Anterior cingulate cortex (tissue), 58 donors: ENCODE data around the gene NHERF2.

ENCODE experiments used
- DNase-seq, 58 donors: peaks; one replicate each; lab custom pipeline; 2025; lab: John Stamatoyannopoulos, UW

NHERF2 gene

DNA sequence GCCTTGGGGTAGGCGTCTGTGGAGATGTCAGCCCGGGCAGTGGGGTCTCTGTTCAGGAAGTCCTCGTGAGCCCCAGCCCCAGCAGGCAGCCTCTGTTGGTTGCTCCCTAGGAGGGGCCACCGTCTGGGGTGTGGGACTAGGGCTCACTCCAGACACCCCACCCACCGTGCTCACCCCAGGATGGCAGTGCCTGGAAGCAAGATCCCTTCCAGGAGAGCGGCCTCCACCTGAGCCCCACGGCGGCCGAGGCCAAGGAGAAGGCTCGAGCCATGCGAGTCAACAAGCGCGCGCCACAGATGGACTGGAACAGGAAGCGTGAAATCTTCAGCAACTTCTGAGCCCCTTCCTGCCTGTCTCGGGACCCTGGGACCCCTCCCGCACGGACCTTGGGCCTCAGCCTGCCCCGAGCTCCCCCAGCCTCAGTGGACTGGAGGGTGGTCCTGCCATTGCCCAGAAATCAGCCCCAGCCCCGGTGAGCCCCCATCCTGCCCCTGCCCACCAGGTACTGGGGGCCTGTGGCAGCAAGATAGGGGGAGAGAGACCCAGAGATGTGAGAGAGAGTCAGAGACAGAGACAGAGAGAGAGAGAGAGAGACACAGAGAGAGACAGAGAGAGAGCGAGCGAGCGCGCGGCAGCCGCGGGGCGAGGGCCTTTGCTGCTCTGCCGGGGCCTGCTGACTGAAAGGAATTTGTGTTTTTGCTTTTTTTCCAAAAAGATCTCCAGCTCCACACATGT, 11.1 kb downstream of the NHERF2 start:
- DNase-seq, result no peak

DNA sequence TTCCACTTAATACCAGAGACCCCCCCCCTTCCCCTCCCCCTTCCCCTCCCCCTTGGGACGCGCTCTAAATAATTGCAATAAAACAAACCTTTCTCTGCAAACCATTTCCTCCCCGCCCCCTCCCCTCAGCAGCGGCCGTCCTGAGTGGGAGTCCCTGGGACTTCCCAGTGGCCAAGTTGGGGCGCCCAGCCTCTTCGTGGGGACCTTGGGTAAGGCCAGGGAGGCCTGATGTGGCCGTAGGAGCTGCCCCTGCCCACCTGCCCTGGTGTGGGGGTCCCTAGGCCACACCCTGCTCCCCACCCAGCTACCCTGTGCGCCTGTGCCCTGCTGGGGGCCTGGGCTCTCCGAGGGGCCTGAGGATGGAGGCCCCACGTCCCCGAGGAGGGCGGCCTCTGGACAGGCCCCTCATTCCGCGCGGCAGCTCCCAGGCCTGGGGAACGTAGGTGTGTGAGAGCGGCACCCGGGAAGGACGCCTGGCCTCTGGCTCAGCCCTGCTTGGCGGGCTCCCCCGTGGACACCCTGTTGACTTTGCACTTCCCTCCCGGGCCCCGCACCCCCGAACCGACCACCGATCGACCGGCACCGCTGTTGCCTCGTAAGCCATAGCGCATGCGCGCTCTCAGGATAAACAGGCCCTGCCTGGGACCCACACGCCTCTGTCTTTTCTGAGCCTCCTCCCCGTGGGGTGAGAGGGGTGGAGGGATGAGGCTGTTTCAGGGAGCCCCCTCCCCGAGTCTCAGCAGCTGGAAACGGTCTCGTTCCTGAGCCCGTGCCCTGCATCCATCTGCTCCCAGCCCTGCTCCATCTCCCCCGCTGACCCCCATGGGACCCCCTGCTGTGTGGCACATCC, 11.9 kb downstream of the NHERF2 start:
- no peak for DNase-seq

DNA sequence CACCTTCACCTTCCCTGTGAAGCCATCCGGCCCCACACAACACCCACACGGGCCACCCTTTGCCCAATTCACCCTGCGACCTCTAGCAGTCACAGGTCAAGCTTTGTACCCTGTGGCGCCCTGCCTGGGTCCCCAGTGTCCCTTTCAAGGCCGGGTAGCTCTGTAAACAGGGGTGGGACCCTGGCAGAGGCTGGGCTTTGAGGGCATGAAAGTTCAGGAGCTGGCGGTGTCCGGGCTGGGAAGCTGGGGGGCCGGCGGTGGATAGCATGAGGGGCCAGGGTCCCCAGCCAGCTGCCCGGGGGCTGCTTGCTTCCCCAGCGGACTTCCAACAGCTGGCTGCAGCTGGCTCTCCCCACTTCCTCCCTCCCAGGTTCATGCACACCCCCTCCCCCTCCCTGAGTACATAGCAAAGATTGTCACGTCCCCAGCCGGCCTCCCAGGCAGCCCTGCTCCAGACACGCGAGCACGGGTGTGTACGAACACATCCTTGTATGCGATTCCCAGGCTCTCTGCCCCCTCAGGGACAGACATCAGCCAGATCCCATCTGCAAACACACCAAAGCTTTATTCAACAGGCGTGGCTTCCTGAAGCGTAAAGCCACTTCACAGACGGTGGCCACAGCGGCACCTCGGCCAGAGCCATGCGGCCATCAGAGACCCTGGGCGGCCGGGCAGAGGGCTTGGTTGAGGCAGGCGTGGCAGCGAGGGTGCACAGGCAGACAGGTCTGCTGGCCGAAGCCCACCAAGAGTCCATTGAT, 12.8 kb downstream of the NHERF2 start:
- peak in 2 of 58 donors; percentile 11 to 14 for DNase-seq

GRCh38 chr16:2040041-2040786, 13.5 kb downstream of the NHERF2 start:
- no peak for DNase-seq

GRCh38 chr16:2040787-2041522, 14.3 kb downstream of the NHERF2 start:
- DNase-seq, result no peak

- no peak for DNase-seq
Observed at GRCh38 chr16:2042171-2042985, 15.7 kb downstream of the NHERF2 start.

- no peak for DNase-seq
Observed at GRCh38 chr16:2042986-2043666, 16.4 kb downstream of the NHERF2 start.

GRCh38 chr16:2043667-2044451, 17.2 kb downstream of the NHERF2 start:
- peak in 29 of 58 donors; percentile 6 to 70 (median 32) for DNase-seq

- no peak for DNase-seq
Observed at GRCh38 chr16:2044541-2044940, 17.8 kb downstream of the NHERF2 start.

- no peak for DNase-seq
Observed at GRCh38 chr16:2045965-2046892, 19.5 kb downstream of the NHERF2 start.

DNA sequence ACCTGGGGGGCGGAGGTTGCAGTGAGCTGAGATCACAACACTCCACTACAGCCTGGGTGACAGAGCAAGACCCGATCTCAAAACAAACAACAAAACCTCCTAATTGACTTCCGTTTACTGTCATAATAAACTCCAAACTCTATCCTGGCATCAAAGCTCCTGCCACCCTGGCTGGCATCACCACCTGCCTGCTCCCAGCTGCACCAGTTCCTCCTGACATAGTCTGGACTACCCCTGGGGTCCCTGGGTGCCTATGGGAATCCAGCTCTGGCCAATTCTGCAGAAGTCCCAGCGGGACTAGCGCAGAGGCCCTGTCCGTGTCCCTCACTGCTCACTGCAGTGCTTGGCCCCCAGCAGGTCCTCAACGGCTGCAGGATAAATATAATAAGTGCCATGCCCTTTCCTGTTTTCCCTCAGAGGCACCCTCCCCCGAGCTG, 20.2 kb downstream of the NHERF2 start:
- no peak for DNase-seq

DNA sequence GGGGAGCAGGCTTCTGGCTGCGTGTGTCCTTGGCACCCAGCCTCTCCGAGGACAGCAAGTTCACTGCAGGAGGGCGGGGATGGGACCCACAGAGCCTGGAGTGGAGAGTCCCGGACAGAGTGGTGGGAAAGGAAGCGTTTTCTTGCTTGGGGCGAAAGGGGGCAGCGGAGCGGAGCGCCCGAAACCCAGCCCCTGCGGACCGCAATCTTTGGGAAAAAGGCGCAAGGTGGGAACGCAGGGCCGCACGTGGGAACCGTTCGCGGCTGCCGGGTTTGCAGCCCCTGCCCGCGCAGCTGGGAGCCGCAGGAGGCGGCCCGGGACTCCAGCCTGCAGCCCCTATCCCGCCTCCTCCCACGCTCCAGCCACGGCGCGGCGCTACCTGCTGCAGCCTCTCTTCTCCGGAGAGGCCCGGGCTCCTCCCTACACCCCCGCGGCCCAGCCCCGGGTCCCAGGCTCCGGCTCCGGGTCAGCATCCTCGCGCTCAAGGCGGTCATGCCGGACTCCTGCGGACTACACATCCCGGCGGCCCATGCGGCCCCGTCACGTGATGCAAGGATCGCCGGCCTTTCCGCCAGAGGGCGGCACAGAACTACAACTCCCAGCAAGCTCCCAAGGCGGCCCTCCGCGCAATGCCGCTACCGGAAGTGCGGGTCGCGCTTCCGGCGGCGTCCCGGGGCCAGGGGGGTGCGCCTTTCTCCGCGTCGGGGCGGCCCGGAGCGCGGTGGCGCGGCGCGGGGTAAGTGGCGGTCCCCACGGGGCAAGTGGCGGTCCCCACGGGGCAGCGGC, 20.8 kb downstream of the NHERF2 start, which contains the start of the genes NTHL1 and TSC2:
Gene NTHL1, minus strand, starts transcription at position 505 of the 786 bp plus-strand sequence. Its CDS starts 11 bp downstream, at position 494.
Gene TSC2, plus strand, starts transcription at position 656 of the 786 bp plus-strand sequence. CDS start 631 bp downstream, outside the sequence.
- DNase-seq, result peak; percentile 61 to 99 (median 95)

- peak in 2 of 58 donors; percentile 46 to 53 for DNase-seq
Observed at GRCh38 chr16:2048116-2048543, 21.4 kb downstream of the NHERF2 start.

- DNase-seq, result no peak
Observed at GRCh38 chr16:2053211-2053610, 26.5 kb downstream of the NHERF2 start.

GRCh38 chr16:2053897-2054296, 27.2 kb downstream of the NHERF2 start:
- DNase-seq, result no peak
